Effector memory CD4-positive, alpha-beta T cell (primary cell): Measurements from ENCODE around the gene CAMK1G.

ENCODE experiments used
- DNase-seq, 3 donors: peaks; one replicate each; pipeline ENCODE4 v3.0.0-alpha.2; 2020
- H3K27ac ChIP-seq: 2 replicates; pipeline ENCODE4 v1.7.0; 2013; ENCODE audit warnings: mild to moderate bottlenecking, low read length, moderate library complexity; ENCODE audit not compliant: insufficient read depth, poor library complexity, severe bottlenecking
- H3K27me3 ChIP-seq: replicated peaks from 2 replicates; pipeline ENCODE4 v1.7.0; 2013; ENCODE audit warnings: mild to moderate bottlenecking, low read length; ENCODE audit not compliant: insufficient read depth, control insufficient read depth, poor library complexity, severe bottlenecking
- H3K36me3 ChIP-seq: 2 replicates; pipeline ENCODE4 v1.7.0; 2013; ENCODE audit warnings: mild to moderate bottlenecking, low read length, moderate library complexity; ENCODE audit not compliant: control insufficient read depth, insufficient read depth
- H3K4me1 ChIP-seq: 2 replicates; pipeline ENCODE4 v1.7.0; 2013; ENCODE audit warnings: low read length, mild to moderate bottlenecking; ENCODE audit not compliant: control insufficient read depth, insufficient read depth, poor library complexity, severe bottlenecking
- H3K4me3 ChIP-seq: 2 replicates; pipeline ENCODE4 v1.7.0; 2013; ENCODE audit warnings: low read length, low read depth, mild to moderate bottlenecking; ENCODE audit not compliant: insufficient read depth, poor library complexity, severe bottlenecking
- H3K9me3 ChIP-seq: 2 replicates; pipeline ENCODE4 v1.7.0; 2013; ENCODE audit warnings: mild to moderate bottlenecking, low read length, moderate library complexity; ENCODE audit not compliant: control insufficient read depth

The CAMK1G gene

DNA sequence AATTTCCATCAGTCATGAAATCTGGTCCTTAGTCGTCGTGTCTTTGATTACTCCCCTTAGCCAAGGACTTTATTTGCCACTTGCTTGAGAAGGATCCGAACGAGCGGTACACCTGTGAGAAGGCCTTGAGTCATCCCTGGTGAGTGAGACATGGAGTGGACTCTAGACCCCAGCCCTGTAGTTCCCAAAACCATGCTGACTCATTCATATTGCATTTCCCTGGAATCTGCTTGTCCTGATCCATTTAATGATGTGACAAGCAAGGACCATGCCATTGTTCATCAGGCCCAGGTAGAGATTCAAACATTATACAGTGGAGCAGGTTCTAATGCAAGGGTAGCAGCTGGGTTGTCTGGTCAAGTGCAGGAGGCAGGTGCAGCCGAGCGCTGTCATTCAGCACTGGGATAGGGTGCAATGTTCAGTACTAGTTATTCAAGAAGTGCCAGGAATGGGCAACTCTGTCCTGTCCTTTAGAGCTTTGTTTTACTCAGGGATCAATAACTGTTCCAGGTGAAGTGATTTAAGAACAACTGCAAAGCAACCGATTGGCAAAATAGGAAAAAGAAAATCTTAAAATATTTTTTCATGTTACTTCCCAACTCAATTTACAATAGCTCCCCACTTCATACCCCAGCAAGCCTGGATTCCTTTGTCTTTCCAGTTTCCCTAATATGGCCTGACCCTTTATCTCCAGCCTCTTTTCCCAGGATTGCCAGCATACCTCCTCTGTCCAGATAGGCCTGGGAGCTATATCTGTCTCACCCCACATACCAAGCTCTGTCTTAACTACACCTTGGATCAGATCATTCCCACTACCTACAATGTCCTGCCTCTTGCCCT is 26.5 kb downstream of the CAMK1G start:
- H3K9me3 ChIP-seq = no peaks in the 10 kb centered on the region
- H3K27me3 ChIP-seq = no peaks in the 10 kb centered on the region
- no peak for DNase-seq
- H3K4me3 ChIP-seq = no peak overlapping the region
- no peaks in the 10 kb centered on the region for H3K36me3 ChIP-seq
- H3K27ac ChIP-seq = no peak overlapping the region
- no peaks in the 10 kb centered on the region for H3K4me1 ChIP-seq

DNA sequence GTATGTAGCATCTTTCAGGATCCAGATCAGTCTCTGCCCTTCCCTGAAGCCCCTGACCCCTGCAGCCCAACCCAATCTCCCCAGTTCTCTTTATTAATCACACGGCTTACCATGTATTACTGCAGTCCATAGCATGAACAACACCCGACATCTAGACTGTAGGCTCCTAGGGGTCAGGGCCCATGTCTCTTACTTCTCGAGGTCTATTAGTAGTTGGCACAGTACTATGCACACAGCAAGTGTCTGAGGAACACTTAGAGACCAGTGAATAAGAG is 27.1 kb downstream of the CAMK1G start:
- Histone ChIP-seq H3K36me3 (no peaks in the 10 kb centered on the region), H3K9me3 (no peaks in the 10 kb centered on the region), H3K4me3 (no peak overlapping the region), H3K27me3 (no peaks in the 10 kb centered on the region), H3K4me1 (no peaks in the 10 kb centered on the region), H3K27ac (no peak overlapping the region)
- DNase-seq = no peak

DNA sequence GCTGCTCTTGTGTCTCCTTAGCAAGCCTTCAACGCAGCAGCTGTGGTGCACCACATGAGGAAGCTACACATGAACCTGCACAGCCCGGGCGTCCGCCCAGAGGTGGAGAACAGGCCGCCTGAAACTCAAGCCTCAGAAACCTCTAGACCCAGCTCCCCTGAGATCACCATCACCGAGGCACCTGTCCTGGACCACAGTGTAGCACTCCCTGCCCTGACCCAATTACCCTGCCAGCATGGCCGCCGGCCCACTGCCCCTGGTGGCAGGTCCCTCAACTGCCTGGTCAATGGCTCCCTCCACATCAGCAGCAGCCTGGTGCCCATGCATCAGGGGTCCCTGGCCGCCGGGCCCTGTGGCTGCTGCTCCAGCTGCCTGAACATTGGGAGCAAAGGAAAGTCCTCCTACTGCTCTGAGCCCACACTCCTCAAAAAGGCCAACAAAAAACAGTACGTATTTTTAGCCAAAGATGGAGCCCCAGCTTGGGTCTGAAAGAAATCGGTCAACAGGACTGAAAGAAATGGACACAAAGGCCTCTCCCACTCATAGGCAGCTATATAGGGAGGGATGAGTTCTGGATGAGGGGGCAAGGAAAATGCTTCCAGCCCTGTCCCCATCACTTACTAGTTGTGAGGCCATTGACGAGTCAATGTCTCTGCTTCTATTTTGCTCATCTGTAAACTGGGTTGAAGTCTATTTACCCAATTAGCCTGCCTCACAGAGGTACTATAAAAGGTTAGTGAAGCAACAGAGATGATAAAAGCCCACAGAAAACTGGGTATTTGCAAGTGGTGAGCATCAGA is 28.5 kb downstream of the CAMK1G start:
- H3K27me3 ChIP-seq = no peaks in the 10 kb centered on the region
- H3K4me3 ChIP-seq = no peak overlapping the region
- H3K36me3 ChIP-seq = no peaks in the 10 kb centered on the region
- H3K4me1 ChIP-seq = no peaks in the 10 kb centered on the region
- no peak overlapping the region for H3K27ac ChIP-seq
- no peaks in the 10 kb centered on the region for H3K9me3 ChIP-seq
- DNase-seq = no peak

DNA sequence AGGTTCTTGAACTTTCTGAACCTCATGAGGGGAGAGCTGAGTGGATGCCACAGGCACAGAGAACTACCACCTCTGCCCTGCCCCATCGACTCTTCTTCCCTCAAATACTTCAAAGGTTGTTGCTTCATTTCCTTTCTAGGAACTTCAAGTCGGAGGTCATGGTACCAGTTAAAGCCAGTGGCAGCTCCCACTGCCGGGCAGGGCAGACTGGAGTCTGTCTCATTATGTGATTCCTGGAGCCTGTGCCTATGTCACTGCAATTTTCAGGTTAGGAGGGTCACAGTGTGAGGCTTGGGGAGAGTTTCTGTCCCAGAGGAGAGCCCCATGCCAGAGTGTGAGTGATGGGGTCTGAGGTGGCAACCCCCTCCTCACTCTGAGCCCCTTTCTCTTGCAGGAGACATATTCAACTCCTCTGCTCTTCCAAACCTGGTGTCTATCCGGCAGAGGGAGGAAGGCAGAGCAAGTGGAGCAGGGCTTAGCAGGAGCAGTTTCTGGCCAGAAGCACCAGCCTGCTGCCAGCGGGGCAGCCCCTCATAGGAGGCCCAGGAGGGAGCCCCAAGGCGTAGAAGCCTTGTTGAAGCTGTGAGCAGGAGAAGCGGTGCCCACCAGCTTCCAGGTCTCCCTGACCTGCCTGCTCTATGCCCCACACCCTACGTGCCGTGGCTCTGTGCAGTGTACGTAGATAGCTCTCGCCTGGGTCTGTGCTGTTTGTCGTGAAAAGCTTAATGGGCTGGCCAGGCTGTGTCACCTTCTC is 29.3 kb downstream of the CAMK1G start:
- Histone ChIP-seq H3K4me1 (no peaks in the 10 kb centered on the region), H3K4me3 (no peak overlapping the region), H3K9me3 (no peaks in the 10 kb centered on the region), H3K27me3 (no peaks in the 10 kb centered on the region), H3K27ac (no peak overlapping the region), H3K36me3 (no peaks in the 10 kb centered on the region)
- DNase-seq = no peak

DNA sequence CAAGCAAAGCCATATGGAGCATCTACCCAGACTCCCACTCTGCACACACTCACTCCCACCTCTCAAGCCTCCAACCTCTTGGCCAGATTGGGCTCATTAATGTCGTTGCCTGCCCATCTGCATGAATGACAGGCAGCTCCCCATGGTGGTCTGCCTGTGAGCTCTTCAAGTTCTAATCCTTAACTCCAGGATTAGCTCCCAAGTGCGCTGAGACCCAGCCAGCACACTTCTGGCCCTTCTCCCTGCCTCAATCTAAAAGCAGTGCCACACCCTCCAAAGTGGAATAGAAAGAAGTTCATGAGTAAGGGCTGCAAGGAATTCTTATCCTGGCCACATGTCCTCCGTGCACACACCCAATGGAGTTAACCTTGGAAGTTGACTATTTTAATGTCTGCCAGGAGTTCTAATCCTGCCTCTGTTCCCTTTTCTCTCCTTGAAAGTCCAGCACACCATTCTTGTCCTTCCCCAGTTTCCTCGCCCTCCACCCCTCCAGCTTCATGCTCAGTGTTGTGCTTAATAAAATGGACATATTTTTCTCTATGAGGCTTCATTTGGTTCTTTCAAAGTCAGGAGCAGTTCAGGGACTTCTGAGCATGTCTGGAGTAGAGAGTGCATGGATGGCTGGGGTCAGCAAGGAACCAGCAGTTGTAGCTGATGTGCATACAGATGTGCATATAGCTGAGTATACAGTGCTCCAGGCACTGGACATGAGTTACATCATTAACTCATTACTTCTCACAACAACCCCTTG is 30.1 kb downstream of the CAMK1G start:
- Histone ChIP-seq H3K27me3 (no peaks in the 10 kb centered on the region), H3K4me3 (no peak overlapping the region), H3K4me1 (no peaks in the 10 kb centered on the region), H3K36me3 (no peaks in the 10 kb centered on the region), H3K27ac (no peak overlapping the region), H3K9me3 (no peaks in the 10 kb centered on the region)
- no peak for DNase-seq

DNA sequence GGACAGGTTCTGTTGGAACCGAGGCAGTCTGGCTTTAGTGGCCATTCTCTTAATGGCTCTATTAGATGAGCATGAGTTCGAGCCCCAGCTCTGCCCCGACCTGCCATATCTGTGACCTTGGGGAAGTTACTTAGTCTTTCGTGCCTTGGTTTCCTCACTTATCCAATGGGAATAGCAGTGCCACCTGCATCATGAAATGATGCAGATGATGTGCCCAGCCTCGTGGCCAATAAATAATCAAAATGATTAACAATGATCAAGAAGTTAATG is 30.6 kb downstream of the CAMK1G start:
- H3K36me3 ChIP-seq = no peaks in the 10 kb centered on the region
- no peak overlapping the region for H3K27ac ChIP-seq

DNA sequence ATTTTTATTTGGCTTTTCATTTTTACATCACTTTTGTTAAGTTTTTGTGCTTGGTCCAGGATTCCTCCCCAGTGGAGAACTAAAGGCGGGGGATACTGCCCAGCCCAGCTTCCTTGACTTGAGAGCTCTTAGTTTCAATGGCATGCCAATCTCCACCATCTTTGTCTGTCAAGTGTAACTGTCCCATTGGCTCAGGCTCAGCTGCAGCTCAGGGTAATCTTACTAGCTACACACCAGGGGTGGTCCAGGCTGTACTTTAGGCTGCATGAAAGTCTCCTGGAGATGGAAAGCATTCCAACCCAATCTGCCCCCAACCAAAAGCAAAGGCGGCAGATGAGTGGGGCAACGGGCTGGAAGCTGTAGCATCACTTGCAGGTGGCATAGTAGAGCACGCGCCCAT is 31.4 kb downstream of the CAMK1G start:
- no peaks in the 10 kb centered on the region for H3K36me3 ChIP-seq
- H3K27ac ChIP-seq = no peak overlapping the region
- no peak overlapping the region for H3K4me3 ChIP-seq
- no peaks in the 10 kb centered on the region for H3K27me3 ChIP-seq
- H3K9me3 ChIP-seq = no peaks in the 10 kb centered on the region
- no peaks in the 10 kb centered on the region for H3K4me1 ChIP-seq
- DNase-seq = no peak

More for the DNA sequence above, 30.6 kb downstream of the CAMK1G start:
- no peak overlapping the region for H3K4me3 ChIP-seq
- no peaks in the 10 kb centered on the region for H3K9me3 ChIP-seq
- no peaks in the 10 kb centered on the region for H3K4me1 ChIP-seq
- H3K27me3 ChIP-seq = no peaks in the 10 kb centered on the region
- no peak for DNase-seq

DNA sequence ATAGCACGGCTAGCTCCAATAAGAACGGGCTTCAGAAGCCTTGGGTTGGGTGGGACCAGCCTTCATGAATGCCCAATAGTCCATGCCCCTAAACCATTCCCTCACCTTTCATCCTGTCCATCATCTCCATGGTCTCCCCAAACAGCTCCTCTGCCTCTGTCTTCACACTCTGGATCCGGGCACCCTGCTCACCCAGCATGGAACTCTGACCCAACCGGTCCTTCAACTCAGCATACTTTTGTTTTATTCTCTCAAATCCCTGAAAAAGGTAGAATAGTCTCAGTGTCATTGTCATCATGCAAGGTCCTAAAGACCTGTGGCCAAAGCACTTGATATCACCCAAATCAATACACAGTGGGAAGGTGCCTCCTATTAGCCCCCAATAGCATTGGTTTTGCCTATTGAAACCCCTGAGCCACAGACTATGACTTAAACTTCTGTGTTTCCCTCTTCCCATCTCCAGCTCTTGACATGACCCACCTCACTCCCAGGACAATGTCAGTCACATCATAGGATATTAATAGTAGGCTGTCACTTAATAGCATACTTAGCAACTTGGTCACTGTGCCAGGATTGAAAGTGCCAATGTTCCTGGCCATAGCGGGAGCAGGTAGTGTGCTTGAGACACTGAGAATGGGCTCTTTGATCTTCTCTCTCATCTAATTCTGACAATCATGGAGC is 33.0 kb downstream of the CAMK1G start:
- no peaks in the 10 kb centered on the region for H3K27me3 ChIP-seq
- H3K4me3 ChIP-seq = no peak overlapping the region

DNA sequence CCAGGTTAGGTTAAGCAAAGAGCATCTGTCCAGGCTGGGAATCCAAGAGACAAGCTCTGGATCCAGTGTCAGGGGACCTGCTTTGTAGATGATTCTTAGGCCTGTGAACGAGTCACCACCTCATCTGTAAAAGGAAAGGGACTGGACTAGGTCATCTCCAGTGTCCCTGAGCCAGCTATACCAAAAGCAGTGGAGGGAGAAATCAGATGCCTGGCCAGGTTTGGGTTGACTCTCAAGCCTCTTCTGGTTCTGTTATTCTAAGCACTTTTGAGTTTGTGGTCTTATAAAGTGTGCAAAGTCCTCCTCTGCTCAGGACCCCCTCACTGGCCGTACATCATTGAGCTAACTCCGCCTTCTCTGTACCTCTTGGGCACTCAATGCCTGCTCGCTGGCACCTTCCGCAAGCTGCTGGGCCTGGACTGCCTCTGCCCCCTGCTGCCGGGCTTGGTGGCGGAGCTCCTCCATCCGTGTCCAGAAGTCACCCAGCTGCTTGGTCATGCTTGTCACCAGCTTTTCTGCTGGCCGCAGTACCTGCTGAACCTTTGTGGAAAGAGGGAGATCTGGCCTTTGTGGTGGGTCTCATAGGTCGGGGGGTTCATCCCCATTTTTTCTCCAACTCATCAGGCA is 33.6 kb downstream of the CAMK1G start:
- Histone ChIP-seq H3K4me3 (no peak overlapping the region), H3K9me3 (no peaks in the 10 kb centered on the region), H3K27me3 (no peaks in the 10 kb centered on the region), H3K4me1 (no peaks in the 10 kb centered on the region), H3K36me3 (no peaks in the 10 kb centered on the region), H3K27ac (no peak overlapping the region)
- no peak for DNase-seq

More for the DNA sequence above, 33.0 kb downstream of the CAMK1G start:
- Histone ChIP-seq H3K36me3 (no peaks in the 10 kb centered on the region), H3K4me1 (no peaks in the 10 kb centered on the region), H3K27ac (no peak overlapping the region), H3K9me3 (no peaks in the 10 kb centered on the region)
- no peak for DNase-seq
